Endothelial cell of umbilical vein (primary cell): Measurements from ENCODE around the gene AUTS2. TPM values are rescaled to one million over a fixed set of nuclear protein-coding genes. Genes with fewer than 3 reads are reported as not detected.

Experiments
- BruUV-seq: library from RNA; stranded (reverse); fragments of 400-500 nt; replicated peaks from 2 replicates; lab custom pipeline; 2021; lab: Mats Ljungman, UMichigan
- CTCF ChIA-PET: fragments of 300-600, 350-600 bp; sonication (Branson Sonifier 250); formaldehyde crosslinking; loops from one replicate; lab custom pipeline; 2021; ENCODE audit warnings: antibody characterized with exemption, inconsistent platforms; lab: Charles Lee
- POLR2A ChIA-PET: fragments of 300-600, 350-600 bp; sonication (Branson Sonifier 250); formaldehyde crosslinking; loops from one replicate; lab custom pipeline; 2021; ENCODE audit warnings: antibody characterized with exemption, inconsistent platforms; lab: Charles Lee
- DNase-seq: peaks from one replicate; pipeline ENCODE4 v3.0.0-alpha.2; 2011; ENCODE audit warnings: low read depth, low spot score
- FAIRE-seq: peaks from 2 replicates; lab custom pipeline; 2011; peaks lifted over from hg19 to GRCh38; lab: Jason Lieb, UNC
- H2AFZ ChIP-seq: 2 replicates; pipeline ENCODE4 v1.6.0; 2012; ENCODE audit warnings: low read depth, low read length, control low read depth, inconsistent platforms
- H3K27ac ChIP-seq: 2 replicates; pipeline ENCODE4 v1.5.1; 2011; ENCODE audit warnings: low read depth, mild to moderate bottlenecking, control low read depth, low read length, moderate library complexity; ENCODE audit not compliant: insufficient read depth
- H3K27me3 ChIP-seq, 2 experiments: 2 replicates each; pipeline versions ENCODE4 v1.6.0 to v1.6.1; 2011; ENCODE audit warnings: low read length in 2 of 2, mixed read lengths in 1 of 2; ENCODE audit not compliant: control insufficient read depth in 2 of 2, insufficient read depth in 2 of 2
- H3K36me3 ChIP-seq, 2 experiments: 2 replicates in 1 of 2; 3 replicates in 1 of 2; pipeline ENCODE4 v1.5.1; 2011; ENCODE audit warnings: low read length in 2 of 2, mild to moderate bottlenecking in 1 of 2, moderate library complexity in 1 of 2; ENCODE audit not compliant: control insufficient read depth in 2 of 2, insufficient read depth in 2 of 2; ENCODE audit errors: extremely low read depth in 1 of 2
- H3K4me1 ChIP-seq: 3 replicates; pipeline ENCODE4 v1.5.1; 2011; ENCODE audit warnings: mild to moderate bottlenecking, low read length; ENCODE audit not compliant: control insufficient read depth, insufficient read depth; ENCODE audit errors: extremely low read depth
- H3K4me2 ChIP-seq: 2 replicates; pipeline ENCODE4 v1.6.1; 2011; ENCODE audit warnings: low read length, control low read depth, mixed read lengths; ENCODE audit not compliant: insufficient read depth
- H3K4me3 ChIP-seq, 3 experiments: fragments of 200-600 bp in 1 of 3; sonication (generic), shearing (Covaris generic) in 1 of 3; replicated peaks in 1 of 3; 2 replicates each; pipeline ENCODE4 v1.5.1; 2011 to 2016; ENCODE audit warnings: control low read depth in 3 of 3, low read length in 3 of 3, mild to moderate bottlenecking in 2 of 3, inconsistent platforms in 1 of 3, low read depth in 1 of 3, moderate library complexity in 1 of 3; ENCODE audit not compliant: insufficient read depth in 1 of 3
- H3K79me2 ChIP-seq: 2 replicates; pipeline ENCODE4 v1.6.0; 2012; ENCODE audit warnings: low read length, inconsistent platforms; ENCODE audit not compliant: control insufficient read depth, insufficient read depth
- H3K9ac ChIP-seq: replicated peaks from 2 replicates; pipeline ENCODE3; 2011; ENCODE audit warnings: low read length, control low read depth; ENCODE audit not compliant: insufficient read depth; ENCODE audit errors: extremely low read depth
- H3K9me1 ChIP-seq: replicated peaks from 3 replicates; pipeline ENCODE4 v1.6.0; 2011; ENCODE audit warnings: mild to moderate bottlenecking, low read length; ENCODE audit not compliant: control insufficient read depth, insufficient read depth; ENCODE audit errors: extremely low read depth
- H3K9me3 ChIP-seq: replicated peaks from 2 replicates; pipeline ENCODE4 v1.5.1; 2012; ENCODE audit warnings: low read length, inconsistent platforms; ENCODE audit not compliant: control insufficient read depth, insufficient read depth
- H4K20me1 ChIP-seq: replicated peaks from 2 replicates; pipeline ENCODE3; 2011; ENCODE audit warnings: mild to moderate bottlenecking, low read length; ENCODE audit not compliant: control insufficient read depth, insufficient read depth; ENCODE audit errors: extremely low read depth
- EZH2 ChIP-seq: IDR thresholded peaks from 2 replicates; pipeline ENCODE4 v1.6.1; 2012; ENCODE audit warnings: borderline replicate concordance, low read depth, mild to moderate bottlenecking, moderate library complexity, low read length, inconsistent platforms; ENCODE audit not compliant: severe bottlenecking
- FOS ChIP-seq: IDR thresholded peaks from 2 replicates; pipeline ENCODE4 v1.6.1; 2011; ENCODE audit warnings: mild to moderate bottlenecking, low read length, moderate library complexity, borderline replicate concordance; ENCODE audit not compliant: insufficient read depth
- GATA2 ChIP-seq: IDR thresholded peaks from 2 replicates; pipeline ENCODE4 v1.7.0; 2011; ENCODE audit warnings: low read depth, mild to moderate bottlenecking, moderate library complexity, mixed read lengths, low read length; ENCODE audit not compliant: insufficient read length, insufficient read depth
- JUN ChIP-seq: IDR thresholded peaks from 2 replicates; pipeline ENCODE4 v1.6.1; 2011; ENCODE audit warnings: borderline replicate concordance, low read depth; ENCODE audit not compliant: insufficient read length, insufficient read depth
- MYC ChIP-seq: IDR thresholded peaks from one replicate; pipeline ENCODE4 v1.6.1; 2011; ENCODE audit warnings: mild to moderate bottlenecking, low read depth, low read length
- POLR2A ChIP-seq: IDR thresholded peaks from 2 replicates; pipeline ENCODE4 v1.6.1; 2012; ENCODE audit warnings: low read depth, mild to moderate bottlenecking, control low read depth, low read length
- POLR2AphosphoS5 ChIP-seq: IDR thresholded peaks from 2 replicates; pipeline ENCODE4 v1.6.1; 2012; ENCODE audit warnings: low read depth, mild to moderate bottlenecking, control low read depth, low read length, moderate library complexity; ENCODE audit not compliant: insufficient read depth
- dilution Hi-C: fragments of 300-500 bp; cut with MboI; formaldehyde crosslinking; loops from one replicate; pipeline ENCODE4 v1.15.0; 2019; ENCODE audit warnings: low sequenced_read_pairs; ENCODE audit not compliant: extremely low pct_ligation_motif_present
- intact Hi-C: fragments of 100-400 bp; cut with micrococcal nuclease; formaldehyde crosslinking; loops from one replicate; pipeline ENCODE4 v1.10.0; 2022
- polyA plus RNA-seq, 4 experiments: library from polyadenylated mRNA; depleted of rRNA in 3 of 4; stranded (reverse) in 3 of 4; unstranded in 1 of 4; fragments of >200 nt; gene quantifications; 2 replicates each; pipeline versions ENCODE4 v1.2.1 to v1.2.3, GENCODE V29; 2011 to 2012; ENCODE audit warnings: missing spikeins in 1 of 4
- total RNA-seq: library from RNA; stranded (reverse); gene quantifications from 2 replicates; pipeline ENCODE4 v1.2.3, GENCODE V29; 2021
- TF ChIP-seq, protein P1 (sequence below), 2 donors: IDR thresholded peaks; 1 replicate in 1 of 2; 2 replicates in 1 of 2; pipeline ENCODE4 v1.5.1; 2011; ENCODE audit warnings: low read length in 2 of 2, mild to moderate bottlenecking in 2 of 2, moderate library complexity in 2 of 2, control low read depth in 1 of 2, inconsistent platforms in 1 of 2, low read depth in 1 of 2; ENCODE audit not compliant: insufficient read depth in 1 of 2; ENCODE audit errors: extremely low read depth in 1 of 2
- TF ChIP-seq, protein P2 (sequence below): IDR thresholded peaks from 2 replicates; pipeline ENCODE4 v1.6.1; 2011; ENCODE audit not compliant: insufficient read depth, insufficient read length

Gene AUTS2
- total and polyA plus RNA-seq, 2 donors (not counting 3 experiments of a cell fraction or from before 2014, with no cell fraction given), result 0.59 to 8.0 TPM

DNA sequence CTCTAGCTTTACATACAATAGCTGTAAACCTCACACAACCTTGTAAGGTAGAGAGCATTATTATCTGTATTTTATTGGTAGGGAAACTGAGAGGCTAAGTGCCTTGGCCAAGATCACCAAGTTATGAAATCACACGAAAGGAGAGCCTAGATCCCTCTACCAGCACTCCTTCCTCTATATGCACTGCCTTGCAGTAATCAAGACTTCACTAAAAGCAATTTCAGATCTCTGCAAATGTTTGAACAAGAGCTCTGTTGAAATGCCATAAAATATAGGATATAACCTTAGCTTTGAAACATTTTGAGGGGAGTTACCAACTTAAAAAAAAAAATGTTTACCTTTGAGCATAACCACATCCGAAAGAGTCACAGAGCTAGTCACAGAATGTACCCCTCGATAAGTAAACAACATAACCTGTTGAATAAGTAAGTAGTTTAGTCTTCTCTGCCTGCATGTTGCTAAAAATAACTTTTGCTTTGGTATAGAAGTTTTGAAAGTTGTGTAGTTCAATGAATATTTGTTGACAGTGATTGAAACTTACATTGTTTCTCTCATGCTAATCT lies 709.4 kb downstream of the AUTS2 start:
- H3K79me2 ChIP-seq, result no peaks in the 10 kb centered on the region
- BruUV-seq, result no TSS peak
- no peak for TF ChIP-seq GATA2
- TF ChIP-seq EZH2, result no peak
- TF ChIP-seq, protein P1, sequence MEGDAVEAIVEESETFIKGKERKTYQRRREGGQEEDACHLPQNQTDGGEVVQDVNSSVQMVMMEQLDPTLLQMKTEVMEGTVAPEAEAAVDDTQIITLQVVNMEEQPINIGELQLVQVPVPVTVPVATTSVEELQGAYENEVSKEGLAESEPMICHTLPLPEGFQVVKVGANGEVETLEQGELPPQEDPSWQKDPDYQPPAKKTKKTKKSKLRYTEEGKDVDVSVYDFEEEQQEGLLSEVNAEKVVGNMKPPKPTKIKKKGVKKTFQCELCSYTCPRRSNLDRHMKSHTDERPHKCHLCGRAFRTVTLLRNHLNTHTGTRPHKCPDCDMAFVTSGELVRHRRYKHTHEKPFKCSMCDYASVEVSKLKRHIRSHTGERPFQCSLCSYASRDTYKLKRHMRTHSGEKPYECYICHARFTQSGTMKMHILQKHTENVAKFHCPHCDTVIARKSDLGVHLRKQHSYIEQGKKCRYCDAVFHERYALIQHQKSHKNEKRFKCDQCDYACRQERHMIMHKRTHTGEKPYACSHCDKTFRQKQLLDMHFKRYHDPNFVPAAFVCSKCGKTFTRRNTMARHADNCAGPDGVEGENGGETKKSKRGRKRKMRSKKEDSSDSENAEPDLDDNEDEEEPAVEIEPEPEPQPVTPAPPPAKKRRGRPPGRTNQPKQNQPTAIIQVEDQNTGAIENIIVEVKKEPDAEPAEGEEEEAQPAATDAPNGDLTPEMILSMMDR (IDR thresholded peaks at IDR 0.05; ENCODE audit: extremely low read depth in 1 of 2, insufficient read depth in 1 of 2, low read depth in 1 of 2, low read length in 2 of 2), result no peak
- TF ChIP-seq MYC, result no peak
- no peak for TF ChIP-seq FOS
- TF ChIP-seq POLR2AphosphoS5, result no peak
- no peak for TF ChIP-seq JUN
- TF ChIP-seq POLR2A, result no peak
- TF ChIP-seq, protein P2, sequence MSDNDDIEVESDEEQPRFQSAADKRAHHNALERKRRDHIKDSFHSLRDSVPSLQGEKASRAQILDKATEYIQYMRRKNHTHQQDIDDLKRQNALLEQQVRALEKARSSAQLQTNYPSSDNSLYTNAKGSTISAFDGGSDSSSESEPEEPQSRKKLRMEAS, result no peak
- peaks cover 2% of the 10 kb centered on the region for H3K9me3 ChIP-seq
- no peaks in the 10 kb centered on the region for H4K20me1 ChIP-seq
- intact Hi-C loops (no loop called here), dilution Hi-C loops (no loop called here)
- DNase-seq (no peak), FAIRE-seq (no peak)
- ChIA-PET CTCF (no interaction called here), POLR2A (no interaction called here)
- no peaks in the 10 kb centered on the region for H3K27me3 ChIP-seq
- H3K9me1 ChIP-seq, result no peaks in the 10 kb centered on the region
- H3K4me2 ChIP-seq, result no peak overlapping the region
- H3K27ac ChIP-seq, result no peak overlapping the region
- no peaks in the 10 kb centered on the region for H3K36me3 ChIP-seq
- no peak overlapping the region for H3K4me3 ChIP-seq
- no peaks in the 10 kb centered on the region for H3K4me1 ChIP-seq
- no peak overlapping the region for H3K9ac ChIP-seq
- no peak overlapping the region for H2AFZ ChIP-seq
